Middle frontal gyrus (tissue), 1 donor: ENCODE measurements around the gene LDHB.
"Not testable (repeated sequence)": the region's sequence is repeated elsewhere in the genome, so short reads cannot be mapped to it uniquely, and the experiment has no call there.

Experiments
- DNase-seq: peaks from one replicate; pipeline ENCODE4 v3.0.0-alpha.2; 2015; ENCODE audit warnings: low spot score; ENCODE audit errors: extremely low spot score

The LDHB gene

GRCh38 chr12:21657326-21658077, at the start of gene LDHB:
LDHB (minus strand) TSS chr12:21657842; CDS start chr12:21654671, 3,171 bp downstream.
- DNase-seq: peak; percentile 76

DNA sequence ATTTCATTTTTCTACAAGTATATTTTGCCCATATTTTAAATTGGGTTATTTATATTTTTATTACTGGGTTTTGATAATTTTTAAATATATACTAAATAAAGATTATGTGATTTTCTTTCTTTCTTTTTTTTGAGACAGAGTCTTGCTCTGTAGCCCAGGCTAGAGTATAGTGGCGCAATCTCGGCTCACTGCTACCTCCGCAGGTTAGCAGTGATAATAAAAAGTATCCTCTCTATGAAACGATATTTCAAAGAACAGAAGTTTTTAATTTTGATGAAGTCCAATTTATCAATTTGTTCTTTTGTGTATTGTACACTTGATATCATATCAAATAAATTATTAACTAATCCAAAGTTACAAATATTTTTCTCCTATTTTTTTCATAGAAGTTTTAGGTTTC, 47.2 kb upstream of the LDHB start:
- no peak for DNase-seq

- no peak for DNase-seq
Observed at GRCh38 chr12:21699851-21700250, 42.2 kb upstream of the LDHB start.

DNA sequence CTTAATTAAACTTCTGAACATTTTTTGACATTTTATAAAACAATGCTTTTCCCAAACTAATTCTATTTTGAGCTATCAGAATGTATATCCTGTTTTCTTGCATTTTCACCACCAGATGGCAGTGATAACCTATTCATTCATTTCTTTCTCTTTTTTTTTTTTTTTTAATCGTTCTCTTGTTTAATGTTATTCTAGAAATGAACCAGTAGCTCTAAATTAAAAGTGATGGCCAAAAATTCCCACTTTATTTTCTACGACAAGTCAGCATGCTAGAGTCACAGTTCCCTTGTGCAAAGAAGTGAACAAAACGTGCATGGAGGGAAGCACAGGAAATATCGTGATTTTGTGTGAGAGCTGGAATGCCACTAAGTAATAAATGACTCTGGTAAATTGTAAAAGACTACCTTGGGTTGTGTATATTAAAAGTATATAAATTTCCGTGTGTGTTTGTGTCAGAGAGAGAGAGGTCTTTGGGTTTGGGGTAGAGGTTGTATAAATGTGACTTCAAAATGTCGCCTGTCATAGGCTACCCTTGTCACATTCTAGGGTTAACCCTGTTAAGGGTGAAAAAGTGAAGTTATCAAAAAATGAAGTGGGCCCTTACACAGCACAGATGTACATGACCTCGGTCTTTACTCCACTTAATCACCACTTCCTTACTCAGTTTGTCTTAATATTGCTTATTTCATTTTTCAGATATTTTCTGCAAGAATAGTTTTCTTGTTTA, 40.4 kb upstream of the LDHB start:
- DNase-seq: peak; percentile 18

DNA sequence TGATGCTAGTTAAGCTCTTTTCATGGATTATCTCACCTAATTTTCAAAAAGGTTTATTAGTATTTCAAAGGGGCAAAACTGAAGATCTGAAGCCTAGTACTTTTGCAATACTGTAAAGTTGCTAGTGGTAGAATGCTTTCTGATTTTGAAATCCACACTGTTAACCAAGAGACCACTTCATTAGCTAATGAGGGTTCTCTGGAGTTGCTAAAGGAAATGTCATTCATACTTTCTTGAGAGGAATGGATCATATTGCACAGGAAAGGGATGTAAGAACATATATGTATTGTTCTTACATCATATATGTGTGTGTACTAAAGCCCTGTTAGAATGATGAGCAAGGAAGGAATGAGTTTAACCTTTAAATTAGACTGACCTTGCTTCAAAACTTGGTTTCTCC, 39.0 kb upstream of the LDHB start:
- no peak for DNase-seq

- no peak for DNase-seq
Observed at GRCh38 chr12:21695986-21696385, 38.3 kb upstream of the LDHB start.

DNA sequence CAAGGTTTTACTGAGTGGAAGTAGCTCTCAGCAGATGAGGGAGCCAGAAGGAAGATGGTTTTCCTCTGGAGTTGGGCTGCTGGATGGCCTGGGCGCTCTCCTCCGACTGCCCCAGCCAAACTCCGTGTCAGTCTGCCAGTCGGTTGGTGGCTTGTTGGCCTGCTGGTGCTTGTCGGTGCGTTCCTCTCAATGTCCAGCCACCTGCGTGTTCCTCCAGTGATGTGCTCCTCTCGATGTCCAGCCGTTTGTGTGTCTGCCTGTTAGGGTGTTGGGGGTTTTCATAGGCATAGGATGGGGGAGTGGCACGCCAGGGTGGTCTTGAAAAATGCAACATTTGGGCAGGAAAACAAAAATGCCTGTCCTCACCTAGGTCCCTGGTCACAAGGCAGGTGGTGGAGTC, 37.0 kb upstream of the LDHB start:
- no peak for DNase-seq

DNA sequence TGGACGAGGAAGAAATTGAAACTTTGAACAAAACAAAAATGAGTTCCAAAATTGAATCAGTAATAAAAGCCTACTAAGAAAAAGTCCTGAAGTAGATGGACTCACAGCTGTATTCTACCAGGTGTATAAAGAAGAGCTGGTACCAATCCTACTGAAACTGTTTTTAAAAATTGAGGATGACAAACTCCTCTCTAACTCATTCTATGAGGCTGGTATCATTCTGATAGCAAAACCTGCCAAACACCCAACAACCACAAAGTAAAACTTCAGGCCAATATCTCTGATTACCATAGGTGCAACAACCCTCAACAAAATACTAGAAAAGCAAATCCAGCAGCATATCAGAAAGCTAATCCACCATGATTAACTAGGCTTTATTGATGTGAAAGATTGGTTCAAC, 33.9 kb upstream of the LDHB start:
- DNase-seq: no peak

DNA sequence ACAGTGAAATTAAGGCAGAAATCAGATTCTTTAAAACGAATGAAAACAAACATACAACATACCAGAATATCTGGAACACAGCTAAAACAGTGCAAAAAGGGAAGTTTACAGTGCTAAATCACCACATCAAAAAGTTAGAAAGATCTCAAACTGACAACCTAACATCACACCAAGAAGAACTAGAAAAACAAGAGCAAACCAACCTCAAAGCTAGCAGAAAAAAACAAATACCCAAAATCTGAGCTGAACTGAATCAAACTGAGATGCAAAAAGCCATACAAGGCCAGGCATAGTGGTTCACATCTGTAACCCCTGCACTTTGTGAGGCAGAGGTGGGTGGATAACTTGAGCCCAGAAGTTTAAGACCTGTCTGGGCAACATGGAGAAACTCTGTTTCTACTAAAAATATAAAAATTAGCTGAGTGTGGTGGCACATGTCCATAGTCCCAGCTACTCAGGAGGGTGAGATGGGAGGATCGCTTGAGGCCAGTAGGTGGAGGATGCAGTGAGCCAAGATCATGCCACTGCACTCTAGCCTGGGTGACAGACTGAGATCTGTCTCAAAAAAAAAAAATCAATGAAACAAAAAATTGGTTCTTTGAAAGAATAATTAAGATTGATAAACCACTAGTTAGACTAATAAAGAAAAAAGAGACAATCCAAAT, 33.2 kb upstream of the LDHB start:
- no peak for DNase-seq

GRCh38 chr12:21683115-21683514, 25.5 kb upstream of the LDHB start:
- DNase-seq: no peak

DNA sequence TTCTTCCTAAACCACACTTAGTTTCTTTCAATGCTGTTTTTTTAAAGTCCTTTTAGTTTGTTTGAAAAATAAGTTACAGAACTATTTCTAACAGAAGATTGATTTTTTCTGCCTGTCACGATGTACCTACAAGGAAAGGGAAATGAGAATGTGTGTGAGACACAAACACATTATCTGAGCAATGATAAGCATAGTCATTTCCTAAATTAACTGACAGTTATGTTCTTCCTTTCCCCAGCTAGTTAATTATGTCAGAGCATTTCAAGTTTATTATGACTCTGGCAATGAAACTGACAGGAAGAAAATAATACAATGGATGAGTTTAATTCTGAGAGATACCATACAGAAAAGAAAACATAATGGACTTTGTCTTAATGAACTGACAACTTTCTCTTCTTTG, 21.3 kb upstream of the LDHB start:
- DNase-seq: no peak

DNA sequence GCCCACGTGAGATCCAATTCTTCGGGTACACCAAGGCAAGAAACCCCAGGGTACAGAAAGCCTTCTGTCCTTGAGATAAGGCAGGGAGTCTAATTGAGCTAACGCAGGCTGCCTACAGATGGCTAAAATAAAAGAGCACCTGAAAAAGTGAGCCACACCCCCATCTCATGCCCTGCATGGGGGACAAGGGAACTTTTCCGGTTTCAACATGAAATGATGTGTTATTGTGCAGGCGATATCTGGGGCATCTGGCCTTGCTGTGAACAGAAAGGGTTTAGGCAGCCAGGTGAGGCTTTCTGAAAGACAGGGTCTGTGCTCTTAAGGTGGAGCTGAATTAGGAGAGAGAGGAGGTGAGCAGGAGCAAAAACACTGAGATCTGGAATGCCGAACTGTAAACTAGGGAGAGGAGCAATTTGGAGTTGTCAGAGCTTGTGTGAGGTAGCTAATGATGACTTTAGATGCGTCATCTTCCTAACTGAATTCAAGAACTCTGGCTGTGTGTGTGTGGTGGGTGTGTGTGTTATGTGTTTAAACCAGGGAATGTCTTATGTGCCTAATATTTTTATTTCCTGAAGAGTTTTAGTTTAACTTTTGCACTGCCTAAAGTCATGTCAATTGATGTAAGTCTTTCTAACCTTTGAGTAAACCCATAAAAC, 20.1 kb upstream of the LDHB start:
- DNase-seq: no peak

GRCh38 chr12:21677204-21677603, 19.6 kb upstream of the LDHB start:
- no peak for DNase-seq

DNA sequence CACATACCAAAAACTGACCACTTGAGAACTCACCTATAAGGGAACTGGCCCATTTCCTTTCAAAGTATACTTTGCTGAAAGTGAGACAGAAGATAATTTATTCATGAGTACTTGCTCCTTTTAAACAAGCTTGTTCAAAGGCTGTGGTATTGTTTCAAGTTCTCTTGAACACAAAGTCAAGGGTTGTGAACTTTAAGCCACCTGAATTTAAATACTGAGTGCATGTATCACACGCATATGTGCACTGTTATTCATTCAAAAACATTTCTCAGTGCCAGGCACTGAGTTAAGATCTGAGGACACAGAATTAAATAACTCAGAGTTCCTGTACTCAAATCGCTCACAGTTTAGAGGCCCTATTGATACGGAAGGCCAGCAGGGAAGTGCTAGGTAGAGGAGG, 19.1 kb upstream of the LDHB start:
- DNase-seq: no peak

DNA sequence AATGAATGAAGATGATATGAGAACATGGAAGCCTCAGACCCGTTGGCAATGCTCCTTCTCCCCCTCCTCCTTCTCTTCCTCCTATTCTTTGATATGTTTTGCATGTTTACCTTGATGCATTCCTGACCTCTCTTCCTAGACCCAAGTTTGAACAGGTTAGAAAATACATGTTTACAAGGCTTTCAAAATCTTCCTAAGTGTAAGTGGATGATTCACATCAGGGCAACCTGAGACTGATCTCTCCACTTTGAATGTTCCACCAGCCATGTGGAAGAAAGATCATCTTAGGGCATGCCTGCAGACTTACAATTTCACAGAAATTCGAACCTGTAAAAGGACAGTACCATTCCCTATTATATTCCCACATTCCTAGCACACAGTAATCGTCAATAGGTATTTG, 18.0 kb upstream of the LDHB start:
- DNase-seq: no peak

DNA sequence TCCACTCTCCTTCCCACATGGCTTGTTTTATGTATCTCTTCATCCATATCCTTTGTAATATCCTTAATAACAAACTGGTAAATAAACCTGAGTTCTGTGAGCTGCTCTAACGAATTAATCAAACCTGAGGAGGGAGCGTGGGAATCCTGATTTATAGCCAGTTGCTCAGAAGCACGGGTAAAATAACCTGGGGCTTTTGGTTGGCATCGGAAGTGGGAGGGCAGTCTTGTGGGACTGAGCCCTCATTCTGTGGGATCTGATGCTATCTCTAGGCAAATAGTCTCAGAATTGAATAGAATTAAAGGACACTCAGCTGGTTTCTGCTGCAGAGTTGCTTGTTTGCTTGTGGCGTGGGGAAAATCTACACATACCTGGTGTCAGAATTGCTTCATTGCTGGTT, 17.5 kb upstream of the LDHB start:
- DNase-seq: no peak

DNA sequence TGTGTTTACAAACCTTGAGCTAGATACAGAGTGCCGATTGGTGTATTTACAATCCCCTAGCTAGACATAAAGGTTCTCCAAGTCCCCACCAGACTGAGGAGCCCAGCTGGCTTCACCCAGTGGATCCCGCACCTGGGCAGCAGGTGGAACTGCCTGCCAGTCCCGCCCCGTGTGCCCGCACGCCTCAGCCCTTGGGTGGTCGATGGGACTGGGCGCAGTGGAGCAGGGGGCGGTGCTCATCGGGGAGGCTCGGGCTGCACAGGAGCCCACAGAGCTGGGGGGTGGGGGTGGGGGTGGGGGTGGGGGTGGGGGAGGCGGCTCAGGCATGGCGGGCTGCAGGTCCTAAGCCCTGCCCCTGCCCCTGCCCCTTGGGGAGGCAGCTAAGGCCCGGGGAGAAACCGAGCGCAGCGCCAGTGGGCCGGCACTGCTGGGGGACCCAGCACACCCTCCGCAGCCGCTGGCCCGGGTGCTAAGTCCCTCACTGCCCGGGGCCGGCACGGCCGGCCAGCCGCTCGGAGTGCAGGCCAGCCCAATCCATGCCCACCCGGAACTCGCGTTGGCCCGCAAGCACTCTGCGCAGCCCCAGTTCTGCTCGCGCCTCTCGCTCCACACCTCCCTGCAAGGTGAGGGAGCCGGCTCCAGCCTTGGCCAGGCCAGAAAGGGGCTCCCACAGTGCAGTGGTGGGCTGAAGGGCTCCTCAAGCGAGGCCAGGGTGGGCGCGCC, 16.3 kb upstream of the LDHB start:
- not testable (repeated sequence) for DNase-seq

GRCh38 chr12:21672146-21672545, 14.5 kb upstream of the LDHB start:
- no peak for DNase-seq

DNA sequence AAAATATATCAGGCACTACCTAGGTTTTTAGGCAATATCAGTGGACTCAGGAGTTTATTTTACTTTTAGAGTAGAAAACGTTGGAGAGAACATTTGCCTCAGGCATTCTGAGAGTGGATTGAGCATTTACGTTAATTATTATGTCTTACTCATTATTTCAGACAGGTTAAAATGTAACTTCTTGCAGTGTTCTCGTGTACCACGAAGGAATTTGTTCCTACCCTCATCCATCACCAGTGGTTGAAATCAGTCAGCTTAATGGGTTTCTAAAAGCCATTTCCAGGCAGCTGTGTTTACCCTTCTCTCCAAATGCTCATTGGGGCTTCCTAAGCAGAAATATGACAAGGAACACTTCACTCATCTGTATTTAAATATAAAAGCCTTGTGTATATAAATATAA, 9.1 kb upstream of the LDHB start:
- DNase-seq: no peak

DNA sequence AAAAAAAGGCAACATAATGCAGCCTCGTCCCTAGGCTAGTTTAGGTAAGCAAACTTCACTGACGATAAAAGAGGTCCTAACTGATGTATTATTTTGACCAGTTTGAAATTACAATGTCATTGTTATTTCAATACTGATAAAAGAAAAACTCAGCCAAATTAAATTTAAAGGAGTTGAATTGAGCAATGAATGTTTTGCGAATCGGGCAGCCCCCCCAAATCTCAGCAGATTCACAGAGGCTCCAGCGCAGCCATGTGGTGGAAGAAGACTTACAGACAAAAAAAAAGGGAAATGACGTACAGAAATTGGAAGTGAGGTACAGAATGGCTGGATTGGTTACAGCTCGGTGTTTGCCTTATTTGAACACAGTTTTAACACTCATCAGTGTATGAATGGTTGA, 8.2 kb upstream of the LDHB start:
- DNase-seq: no peak

DNA sequence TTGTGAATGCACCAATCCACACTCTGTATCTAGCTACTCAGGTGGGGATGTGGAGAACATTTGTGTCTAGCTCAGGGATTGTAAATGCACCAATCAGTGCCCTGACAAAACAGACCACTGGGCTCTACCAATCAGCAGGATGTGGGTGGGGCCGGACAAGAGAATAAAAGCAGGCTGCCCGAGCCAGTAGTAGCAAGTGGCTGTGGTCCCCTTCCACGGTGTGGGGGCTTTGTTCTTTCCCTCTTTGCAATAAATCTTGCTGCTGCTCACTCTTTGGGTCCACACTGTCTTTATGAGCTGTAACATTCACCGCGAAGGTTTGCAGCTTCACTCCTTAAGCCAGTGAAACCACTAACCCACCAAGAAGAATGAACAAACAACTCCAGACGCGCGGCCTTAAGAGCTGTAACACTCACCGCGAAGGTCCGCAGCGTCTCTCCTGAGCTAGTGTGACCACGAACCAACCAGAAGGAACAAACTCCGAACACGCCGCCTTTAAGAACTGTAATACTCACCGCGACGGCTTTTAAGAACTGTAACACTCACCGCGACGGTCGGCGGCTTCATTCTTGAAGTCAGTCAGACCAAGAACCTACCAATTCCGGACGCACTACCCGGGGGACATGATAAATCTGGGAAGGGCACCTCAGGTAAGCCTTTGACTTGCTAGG, 4.6 kb upstream of the LDHB start:
- DNase-seq: no peak
